Stimulated activated naive CD8-positive, alpha-beta T cell treated with anti-CD3 and anti-CD28 coated beads, Interleukin-15, Interleukin-2, amounts not matched to agents 100 U/mL and 50 U/mL, for 24 hours (primary cell): Measurements from ENCODE around the gene HTT.
"Not testable (repeated sequence)": the region's sequence is repeated elsewhere in the genome, so short reads cannot be mapped to it uniquely, and the experiment has no call there.

Experiments
- ATAC-seq: fragments of 150-1000 bp; cut with Tn5 transposase; one replicate; pipeline ENCODE4 v1.10.0; 2021
- DNase-seq: peaks from one replicate; pipeline ENCODE4 v3.0.0; 2021

HTT gene

DNA sequence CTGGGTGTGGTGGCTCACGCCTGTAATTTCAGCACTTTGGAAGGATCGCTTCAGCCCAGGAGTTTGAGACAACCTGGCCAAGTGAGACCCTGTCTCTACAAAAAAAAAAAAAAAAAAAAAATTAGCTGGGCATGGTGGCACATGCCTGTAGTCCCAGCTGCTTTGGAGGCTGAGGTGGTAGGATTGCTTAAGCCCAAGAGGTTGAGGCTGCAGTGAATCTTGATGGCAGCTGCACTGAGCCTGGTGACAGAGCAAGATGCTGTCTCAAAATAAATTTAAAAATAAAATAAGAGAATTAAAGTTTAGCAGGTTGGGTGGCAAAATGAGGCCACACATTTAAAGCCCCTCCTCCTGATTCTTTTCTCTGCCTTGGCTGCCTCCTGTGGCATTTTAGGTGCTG, 47.1 kb downstream of the HTT start:
- ATAC-seq (no peak), DNase-seq (no peak)

DNA sequence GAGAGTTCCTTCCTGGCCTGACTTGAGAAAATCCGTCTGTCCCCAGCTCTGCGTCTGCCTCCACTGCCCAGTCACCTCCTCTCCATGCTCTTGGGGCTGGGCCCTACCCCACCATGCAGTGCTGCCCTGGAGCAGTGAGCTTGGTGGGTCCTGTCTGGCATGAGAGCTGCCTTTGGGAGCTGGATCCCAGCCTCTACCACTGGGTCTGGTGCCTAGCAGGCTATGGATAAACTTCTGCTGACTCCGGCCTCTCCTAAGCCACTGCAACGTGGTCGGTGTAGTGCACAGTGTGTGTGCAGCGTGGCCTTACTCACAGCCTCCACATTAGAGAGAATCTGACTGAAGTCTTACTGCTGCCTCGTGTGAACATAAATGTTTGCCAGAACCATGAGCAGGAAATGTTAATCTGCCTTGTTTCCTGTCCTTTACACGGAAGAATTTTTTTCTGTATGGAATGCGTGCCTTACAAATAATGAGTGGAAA, 47.6 kb downstream of the HTT start:
- ATAC-seq, result no peak
- no peak for DNase-seq

DNA sequence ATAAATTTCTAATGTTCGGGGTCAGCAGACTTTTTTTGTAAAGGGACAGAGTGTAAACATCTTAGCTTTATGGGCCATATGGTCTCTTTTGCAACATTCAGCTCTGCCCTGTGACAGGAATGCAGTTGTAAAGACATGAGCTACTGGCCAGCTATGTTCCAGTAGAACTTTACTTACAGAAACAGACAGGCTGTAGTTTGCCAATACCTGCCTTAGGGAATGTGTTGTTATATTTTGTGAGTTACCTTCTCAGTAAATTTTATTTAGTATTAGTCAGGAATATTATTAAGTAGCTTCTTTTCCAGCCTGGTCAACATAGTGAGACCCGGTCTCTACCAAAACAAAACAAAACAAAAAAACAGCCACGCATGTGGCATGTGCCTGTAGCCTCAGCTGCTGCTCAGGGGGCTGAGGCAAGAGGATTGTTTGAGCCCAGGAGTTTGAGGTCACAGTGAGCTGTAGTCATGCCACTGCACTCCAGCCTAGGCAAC, 48.7 kb downstream of the HTT start:
- ATAC-seq (no peak), DNase-seq (no peak)

DNA sequence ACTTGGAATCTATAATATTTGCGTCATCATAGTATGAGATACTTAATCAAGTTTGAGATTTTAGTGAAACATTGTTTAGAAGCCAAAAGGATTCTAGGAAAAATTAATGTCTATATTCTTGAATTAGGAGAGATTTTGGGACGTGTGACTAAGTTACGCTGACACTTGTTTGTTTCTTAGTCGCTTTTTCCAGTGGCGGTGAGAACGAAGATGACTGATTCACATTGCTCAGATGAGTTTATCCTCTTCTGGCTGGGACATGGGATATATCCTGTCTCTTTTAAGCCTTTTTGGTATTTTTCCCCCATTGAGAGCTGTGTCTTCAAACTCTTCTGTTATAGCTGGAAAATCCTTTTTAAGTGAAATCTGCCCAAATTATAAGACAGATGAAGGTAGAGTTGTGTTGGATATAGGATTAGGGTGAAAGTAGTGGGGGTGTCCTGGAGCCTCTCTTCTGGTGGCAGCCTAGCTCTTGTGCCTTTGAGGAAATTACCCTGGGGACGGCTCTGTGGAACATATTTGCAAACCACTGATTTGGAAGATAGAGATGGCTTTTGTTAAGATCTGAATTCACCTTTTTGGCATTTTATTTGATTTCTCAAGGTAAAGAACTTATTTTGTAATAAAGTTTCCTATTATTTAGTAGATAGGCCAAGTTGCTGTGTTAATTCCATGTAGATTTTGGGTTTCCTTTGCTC, 49.7 kb downstream of the HTT start:
- DNase-seq (no peak), ATAC-seq (peak; percentile 52)

DNA sequence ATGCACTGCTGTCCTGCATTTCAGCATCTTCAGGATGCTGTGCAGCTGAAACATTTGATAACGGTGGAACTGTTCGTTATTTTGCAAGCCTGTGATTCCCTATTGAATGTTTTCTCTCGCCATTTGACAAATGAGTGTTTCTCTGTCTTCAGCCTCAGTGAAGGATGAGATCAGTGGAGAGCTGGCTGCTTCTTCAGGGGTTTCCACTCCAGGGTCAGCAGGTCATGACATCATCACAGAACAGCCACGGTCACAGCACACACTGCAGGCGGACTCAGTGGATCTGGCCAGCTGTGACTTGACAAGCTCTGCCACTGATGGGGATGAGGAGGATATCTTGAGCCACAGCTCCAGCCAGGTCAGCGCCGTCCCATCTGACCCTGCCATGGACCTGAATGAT, 52.6 kb downstream of the HTT start:
- ATAC-seq (no peak), DNase-seq (no peak)

DNA sequence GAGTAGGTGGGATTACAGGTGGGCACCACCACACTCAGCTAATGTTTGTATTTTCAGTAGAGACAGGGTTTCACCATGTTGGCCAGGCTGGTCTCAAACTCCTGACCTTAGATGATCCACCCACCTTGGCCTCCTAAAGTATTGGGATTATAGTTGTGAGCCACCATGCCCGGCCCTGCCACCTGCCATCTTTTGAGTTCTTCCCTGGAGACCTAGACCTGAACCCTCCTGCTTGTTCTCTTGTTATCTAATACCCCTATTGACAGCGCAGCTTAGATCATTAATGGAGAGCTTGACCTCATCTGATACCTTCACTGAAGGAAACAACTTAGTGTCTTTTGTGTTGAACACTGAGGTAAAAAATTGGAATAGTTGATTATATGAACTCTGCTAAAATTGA, 53.6 kb downstream of the HTT start:
- DNase-seq (no peak), ATAC-seq (no peak)

DNA sequence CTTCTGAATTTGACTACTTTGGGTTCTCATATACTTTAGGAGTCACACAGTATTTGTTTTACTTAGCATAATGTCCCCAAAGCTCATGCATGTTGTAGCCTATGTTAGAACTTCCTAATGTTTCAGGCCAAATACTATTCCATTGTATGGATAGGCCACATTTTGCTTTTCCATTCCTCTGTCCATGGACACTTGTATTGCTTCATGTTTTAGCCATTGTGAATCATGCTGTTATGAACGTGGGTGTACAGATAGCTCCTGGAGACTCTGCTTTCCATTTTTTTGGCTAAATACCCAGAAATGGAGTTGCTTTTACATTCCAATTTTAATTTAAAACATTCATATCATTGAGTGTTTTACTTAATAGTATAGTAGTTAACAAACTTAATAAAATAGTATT, 54.5 kb downstream of the HTT start:
- no peak for DNase-seq
- no peak for ATAC-seq

DNA sequence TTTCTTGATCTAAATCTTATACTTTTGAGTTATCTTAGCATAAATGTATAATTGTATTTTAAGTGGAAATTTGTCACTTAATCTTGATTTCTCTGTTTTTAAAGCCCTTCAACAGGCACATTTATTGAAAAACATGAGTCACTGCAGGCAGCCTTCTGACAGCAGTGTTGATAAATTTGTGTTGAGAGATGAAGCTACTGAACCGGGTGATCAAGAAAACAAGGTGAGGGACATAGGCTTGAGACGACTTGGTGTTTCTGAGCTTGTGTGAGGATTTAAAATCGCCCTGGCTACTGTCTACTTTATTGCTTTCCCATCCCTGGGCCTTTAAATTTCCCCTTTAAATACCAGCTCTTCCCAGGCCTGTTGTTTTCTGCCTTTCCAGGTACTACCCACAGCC, 55.7 kb downstream of the HTT start:
- DNase-seq (no peak), ATAC-seq (no peak)

DNA sequence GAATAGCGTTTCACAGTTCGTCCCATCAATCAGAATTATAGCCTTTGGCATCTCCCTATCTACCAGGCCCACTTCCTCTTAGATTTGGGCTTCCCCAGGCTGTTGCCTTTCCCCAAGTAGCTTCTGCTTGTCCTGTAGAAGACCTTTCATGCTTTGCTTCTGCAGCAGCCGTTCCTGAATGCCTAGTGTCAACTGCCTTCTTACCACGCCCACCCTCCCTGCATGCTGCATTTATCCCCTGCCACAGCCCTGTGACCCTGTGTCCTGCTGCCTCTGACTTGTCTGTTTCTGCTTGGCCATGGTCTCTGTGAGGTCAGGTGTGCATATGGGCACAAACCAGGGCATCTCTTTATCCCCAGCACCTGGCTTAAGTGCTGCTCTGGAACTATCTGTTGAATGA, 56.3 kb downstream of the HTT start:
- DNase-seq (no peak), ATAC-seq (no peak)

DNA sequence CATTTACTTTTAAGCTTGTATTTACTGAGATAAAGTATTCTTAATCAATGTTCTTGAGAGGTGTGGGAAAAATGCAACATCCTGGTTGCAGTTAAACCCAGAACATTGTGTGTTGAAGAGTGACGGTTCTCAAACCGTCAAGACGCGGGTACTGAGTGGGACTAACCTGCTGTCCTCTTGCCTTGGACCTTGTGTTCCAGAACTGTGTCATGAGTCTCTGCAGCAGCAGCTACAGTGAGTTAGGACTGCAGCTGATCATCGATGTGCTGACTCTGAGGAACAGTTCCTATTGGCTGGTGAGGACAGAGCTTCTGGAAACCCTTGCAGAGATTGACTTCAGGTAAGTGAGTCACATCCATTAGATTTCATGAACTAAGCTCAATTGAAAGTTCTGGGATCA, 59.7 kb downstream of the HTT start:
- DNase-seq, result no peak
- ATAC-seq, result no peak

DNA sequence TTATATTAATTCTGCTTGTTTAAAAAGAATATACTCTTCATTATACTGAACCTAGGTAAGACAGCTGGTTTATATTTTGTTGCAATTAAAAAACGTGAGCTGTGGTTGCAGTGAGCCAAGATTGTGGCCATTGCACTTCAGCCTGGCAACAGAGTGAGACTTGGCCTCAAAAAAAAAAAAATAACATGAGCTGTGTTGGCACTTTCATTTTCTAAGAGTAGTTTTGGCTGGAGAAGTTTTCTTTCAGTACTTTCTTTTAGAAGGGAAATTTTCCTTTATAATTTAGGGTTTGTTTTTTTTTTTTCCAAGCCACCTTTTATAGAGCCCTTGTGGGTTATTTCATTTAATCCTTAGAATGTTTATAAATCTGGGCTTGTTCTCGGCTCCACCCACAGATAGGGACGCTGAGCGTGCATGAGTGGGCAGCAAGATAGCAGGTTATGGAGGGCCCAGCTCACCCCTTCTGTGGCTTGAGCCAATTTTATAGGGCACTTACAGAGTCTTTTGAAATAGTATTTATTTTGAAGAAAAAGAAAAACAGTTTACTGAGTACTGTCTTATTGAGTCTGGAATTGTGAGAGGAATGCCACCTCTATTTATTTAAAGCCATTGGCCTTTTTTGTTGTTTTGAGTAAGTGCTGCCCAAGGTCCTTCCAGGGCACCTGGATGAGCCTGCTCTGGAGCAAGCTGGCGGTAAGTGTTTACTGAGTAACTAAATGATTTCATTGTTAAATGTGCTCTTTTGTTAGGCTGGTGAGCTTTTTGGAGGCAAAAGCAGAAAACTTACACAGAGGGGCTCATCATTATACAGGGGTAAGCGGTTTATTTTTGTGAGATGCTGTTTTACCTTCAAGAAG, 60.9 kb downstream of the HTT start:
- DNase-seq (no peak), ATAC-seq (no peak)

DNA sequence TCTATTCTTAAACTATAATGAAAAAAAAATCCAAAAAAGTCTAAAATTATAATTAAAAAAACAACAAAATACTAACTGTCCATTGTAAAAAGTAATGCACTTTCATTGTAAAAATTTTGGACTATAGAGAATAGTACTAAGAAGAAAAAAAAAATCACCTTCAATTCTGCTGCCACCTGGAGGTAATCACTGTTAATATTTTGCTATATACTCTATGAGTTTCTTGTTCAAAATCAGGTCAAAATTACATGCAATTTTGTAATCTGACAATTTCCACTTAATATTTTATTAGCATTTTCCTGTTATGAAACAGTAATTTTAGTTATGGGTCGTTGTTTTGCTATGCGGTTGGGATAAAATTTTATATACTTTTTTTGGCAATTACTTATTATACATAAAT, 62.0 kb downstream of the HTT start:
- ATAC-seq (no peak), DNase-seq (no peak)

DNA sequence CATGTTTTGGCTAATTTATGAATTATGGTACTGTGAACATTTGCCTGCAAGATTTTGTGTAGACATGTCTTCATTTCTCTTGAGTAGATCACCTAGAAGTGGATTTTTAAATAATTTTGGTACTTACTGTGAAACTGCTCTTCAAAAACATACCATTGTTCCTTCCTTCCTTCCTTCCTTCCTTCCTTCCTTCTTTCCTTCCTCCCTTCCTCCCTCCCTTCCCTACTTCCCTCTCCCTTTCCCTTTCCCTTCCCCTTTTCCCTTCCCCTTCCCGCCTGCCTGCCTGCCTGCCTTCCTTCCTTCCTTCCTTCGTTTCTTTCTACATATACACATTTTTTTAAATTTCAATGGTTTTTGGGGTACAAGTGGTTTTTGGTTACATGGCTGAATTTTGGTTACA, 63.4 kb downstream of the HTT start:
- DNase-seq (no peak), ATAC-seq (no peak)

DNA sequence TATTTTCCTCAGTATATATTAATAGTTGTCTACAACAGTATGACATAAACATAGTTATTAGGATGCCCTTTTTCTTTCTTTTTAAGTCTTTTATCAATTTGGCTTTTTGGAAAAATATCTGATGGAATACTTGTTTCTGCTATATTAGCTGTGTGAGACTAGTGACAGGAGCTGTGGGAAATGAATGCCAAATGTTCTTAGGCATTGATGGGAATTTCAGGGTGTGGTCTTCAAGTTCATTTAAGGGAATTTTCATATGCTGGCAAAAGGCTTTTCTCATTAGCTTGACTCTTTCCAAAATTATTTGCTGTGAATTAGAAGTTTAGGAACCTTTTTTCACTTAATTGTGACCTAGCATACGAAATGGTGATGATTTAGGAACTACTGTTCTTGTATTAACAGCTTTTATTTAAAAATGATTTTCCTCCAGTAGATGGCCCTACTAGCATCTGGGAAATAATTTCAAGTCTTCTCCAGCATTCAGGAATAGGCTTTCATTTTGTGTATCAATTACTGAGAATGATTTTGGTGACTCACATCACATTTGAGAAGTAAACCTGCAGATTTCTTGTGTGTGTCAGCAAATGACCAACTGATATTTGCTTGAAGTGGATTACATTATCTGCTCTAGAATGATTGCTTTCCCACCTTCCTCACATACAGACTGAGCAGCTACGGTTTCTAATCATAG, 70.9 kb downstream of the HTT start:
- DNase-seq, result no peak
- no peak for ATAC-seq

DNA sequence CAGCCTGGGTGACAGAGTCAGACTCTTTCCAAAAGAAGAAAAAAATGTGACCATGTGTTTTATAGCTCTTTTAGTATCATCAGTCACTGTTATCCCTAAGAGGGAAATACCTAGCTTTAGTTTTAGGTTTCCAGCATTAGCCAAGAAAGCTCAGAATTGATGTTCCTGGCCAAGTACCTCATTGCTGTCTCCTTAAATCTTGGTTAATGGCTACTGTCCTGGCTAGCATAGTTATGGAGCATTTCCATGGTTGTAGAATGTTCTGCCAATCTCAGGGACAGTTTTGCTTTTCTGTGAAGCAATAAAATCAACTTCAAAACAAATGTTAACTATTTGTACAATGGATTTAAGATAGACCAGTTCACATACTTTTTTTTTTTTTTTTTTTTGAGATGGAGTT, 74.4 kb downstream of the HTT start:
- ATAC-seq (no peak), DNase-seq (no peak)

DNA sequence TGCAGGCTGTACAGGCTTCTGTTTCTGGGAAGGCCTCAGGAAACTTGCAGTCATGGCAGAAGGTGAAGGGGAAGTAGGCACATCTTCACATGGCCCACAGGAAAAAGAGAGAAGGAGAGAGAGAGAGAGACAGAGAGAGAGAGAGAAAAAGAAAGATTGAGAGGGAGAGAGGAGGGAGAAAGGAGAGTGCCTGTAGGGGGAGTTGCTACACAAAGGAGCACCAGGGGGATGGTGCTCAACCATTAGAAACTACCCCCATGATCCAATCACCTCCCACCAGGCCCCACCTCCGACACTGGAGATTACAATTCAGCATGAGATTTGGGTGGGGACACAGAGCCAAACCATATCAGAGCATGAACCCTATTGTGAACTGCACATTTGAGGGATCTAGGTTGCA, 76.8 kb downstream of the HTT start:
- DNase-seq, ATAC-seq: not testable (repeated sequence)

DNA sequence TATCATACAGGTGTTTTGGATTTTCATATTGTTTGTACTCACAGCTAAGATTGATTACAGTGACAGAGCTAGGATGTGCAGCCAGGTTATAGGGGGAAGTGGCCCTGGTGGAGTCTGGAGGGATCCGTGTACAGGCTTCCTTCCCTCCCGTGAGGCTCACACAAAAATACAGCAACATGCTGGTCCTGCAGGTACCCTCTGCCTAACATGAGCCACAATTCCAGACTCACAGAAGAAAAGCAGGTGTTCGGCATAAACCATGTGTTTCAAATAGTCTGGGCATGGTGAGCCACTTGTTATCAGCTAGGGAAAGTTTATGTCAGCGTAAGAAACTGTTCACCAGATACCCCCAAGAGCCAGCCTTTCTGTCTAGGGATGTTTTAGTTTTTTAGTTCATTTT, 82.9 kb downstream of the HTT start:
- DNase-seq (no peak), ATAC-seq (no peak)

DNA sequence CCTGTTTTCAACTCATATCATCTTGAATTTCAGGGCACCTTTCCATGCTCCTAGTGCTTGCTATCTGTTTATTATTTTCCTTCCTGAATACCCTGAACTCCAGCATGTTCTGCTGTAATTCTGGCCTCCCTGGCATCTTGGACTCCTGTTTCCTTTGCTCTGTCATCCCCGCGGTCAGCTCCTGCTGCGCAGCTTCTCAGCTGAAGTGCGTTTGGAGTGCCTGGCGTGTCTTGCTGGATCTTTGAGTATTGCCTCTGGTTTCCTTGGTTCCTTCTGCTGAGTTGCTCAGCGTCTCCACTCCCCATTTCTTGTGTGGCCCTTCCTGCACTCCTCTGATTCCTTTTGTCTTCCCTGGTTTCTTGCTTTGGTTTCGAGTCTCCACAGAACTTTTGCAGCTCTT, 84.4 kb downstream of the HTT start:
- ATAC-seq, result no peak
- DNase-seq, result no peak

DNA sequence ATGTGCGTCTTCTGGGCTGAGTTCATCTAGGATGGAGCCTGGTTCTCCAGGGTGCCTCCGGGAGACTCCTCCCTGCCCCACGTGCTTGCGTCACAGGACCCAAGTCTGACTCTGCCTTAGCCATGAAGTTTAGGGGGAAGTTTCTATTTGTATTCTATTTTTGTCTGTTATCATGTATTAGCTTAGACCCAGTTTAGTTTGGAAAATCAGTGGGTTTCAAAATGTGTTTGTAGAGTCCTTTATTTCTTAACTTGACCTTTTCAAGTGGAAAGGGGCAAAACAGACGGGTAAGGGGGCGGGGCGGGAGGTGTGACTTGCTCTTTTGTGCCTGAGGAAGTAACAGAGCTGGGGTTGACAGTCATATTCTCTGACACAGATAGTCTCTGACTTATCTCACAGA, 86.0 kb downstream of the HTT start:
- no peak for DNase-seq
- ATAC-seq, result no peak

DNA sequence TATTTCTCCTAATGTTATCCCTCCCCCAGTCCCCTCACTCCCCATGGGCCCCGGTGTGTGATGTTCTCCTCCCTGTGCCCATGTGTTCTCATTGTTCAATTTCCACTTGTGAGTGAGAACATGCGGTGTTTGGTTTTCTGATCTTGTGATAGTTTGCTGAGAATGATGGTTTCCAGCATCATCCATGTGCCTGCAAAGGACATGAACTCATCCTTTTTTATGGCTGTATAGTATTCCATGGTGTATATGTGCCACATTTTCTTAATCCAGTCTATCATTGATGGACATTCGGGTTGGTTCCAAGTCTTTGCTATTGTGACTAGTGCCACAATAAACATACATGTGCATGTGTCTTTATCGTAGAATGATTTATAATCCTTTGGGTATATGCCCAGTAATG, 86.6 kb downstream of the HTT start:
- not testable (repeated sequence) for DNase-seq, ATAC-seq

DNA sequence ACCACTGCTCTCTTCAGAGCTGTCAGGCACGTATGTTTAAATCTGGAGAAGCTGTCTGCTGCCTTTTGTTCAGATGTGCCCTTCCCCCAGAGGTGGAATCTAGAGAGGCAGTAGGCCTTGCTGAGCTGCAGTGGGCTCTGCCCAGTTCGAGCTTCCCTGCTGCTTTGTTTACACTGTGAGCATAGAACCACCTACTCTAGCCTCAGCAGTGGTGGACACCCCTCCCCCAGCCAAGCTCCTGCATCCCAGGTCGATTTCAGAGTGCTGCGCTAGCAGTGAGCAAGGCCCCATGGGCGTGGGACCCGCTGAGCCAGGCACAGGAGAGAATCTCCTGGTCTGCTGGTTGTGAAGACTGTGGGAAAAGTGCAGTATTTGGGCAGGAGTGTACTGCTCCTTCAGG, 92.0 kb downstream of the HTT start:
- DNase-seq, ATAC-seq: not testable (repeated sequence)

DNA sequence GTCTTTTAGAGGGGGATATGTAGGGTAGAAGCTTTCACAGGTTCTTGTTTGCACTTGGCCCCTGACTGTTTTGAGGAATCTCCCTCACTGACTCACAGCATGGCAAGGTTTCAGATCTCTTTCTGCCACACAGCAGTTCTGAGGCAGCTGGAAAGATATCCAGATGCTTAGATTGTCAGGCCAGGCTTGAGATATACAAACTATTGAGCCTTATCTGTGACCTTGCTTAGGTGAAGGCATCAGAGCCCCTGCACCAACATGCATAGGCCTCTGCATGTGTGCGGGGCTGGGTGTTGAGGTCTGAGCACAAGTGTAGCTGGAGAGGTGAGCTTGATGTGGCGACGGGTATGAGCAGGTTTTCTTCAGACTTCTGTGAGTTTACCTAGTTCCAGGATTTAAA, 93.5 kb downstream of the HTT start:
- DNase-seq, result no peak
- peak; percentile 52 for ATAC-seq
